DMS 273 treated with DMSO at 0.1 percent for 48 hours (cell line): Measurements from ENCODE around the gene PMEPA1.

Source experiments
- DNase-seq: peaks from one replicate; lab custom pipeline; 2025; lab: John Stamatoyannopoulos, UW

The PMEPA1 gene, protein sequence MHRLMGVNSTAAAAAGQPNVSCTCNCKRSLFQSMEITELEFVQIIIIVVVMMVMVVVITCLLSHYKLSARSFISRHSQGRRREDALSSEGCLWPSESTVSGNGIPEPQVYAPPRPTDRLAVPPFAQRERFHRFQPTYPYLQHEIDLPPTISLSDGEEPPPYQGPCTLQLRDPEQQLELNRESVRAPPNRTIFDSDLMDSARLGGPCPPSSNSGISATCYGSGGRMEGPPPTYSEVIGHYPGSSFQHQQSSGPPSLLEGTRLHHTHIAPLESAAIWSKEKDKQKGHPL

DNA sequence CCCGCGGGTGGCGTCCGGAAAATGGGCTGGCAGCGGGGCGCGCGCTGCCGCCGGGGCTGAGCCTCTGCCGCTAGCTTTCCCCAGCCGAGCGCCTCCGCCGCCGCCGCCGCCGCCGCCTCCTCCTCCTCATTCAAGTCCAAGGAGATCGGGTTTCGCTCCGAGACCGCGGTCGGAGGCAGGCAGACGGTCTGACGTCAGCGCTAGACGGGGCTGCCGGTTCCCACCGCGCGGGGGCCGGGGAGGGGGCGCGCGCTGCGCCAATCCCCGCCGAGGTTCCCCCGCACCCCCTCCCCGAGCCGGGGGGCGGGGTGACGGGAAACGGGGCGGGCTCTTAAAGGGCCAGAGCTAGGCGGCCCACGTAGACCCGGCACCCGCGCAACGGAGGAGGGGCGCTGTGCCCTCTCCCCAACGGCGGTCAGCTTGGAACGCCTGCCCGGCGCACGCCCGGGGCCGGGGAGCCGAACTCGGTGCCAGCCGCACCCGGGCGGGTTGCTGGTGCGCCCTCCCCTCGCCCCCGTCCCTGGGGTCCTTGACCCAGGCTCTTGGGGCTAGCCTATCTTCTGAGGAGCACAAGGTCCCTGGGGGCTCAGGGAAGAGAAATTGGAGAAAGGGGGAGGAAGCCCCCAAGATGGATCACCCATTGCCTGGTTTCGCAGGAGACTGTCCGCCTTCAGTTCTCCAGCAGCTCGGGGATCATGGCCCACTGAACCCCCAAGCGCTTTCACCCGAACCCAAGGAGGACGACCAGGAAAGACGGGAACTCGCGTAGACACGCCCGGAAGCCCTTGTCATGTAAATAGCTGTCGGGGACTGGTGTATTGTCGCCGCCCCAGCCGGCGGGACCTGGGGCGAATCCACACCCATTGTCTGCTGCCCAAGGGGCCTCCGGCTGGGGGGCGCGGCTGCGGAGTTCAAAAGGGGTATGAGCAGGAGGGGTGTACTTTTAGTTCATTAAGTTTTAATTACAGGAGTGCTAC lies at the start of gene PMEPA1:
PMEPA1 (minus strand) TSS at position 193 of the 977 bp plus-strand sequence. CDS start 433 bp downstream, outside the sequence.
- peak; percentile 68 for DNase-seq

DNA sequence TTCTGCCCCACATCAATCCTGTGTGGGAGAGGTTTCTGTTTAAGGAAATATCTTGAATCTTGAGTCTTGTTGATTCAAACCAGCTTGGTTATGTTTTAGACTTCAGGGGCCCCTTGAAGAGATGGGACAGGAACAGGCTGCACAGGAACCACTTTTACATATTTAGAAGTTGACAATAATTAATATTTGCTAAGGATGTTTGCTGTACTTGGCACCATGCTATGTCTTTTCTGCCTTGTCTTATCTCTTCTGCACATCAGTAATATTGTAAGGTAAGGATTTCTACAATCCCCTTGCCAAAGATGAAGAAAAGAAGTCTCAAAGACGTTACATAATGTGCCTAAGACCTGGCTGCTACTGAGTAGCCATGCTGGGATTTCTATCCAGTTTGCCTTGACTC lies 48.0 kb upstream of the PMEPA1 start:
- no peak for DNase-seq

DNA sequence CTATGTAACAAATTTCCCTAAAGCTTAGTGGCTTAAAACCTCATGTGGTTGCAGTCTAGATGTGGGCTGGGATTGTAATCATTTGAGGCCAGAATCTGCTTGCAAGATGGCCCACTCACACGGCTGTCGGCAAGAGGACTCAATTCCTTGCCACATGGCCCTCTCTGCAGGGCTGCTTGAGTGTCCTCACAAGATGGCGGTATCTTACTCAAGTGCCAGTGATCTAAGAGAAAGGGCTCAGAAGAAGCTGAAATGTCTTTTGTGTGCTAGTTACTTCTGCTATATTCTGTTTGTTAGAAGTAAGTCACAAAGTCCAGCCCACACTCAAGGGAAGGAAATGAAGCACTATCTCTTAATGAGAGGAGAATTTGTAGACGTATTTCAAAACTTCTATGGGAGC lies 47.1 kb upstream of the PMEPA1 start:
- DNase-seq: no peak

DNA sequence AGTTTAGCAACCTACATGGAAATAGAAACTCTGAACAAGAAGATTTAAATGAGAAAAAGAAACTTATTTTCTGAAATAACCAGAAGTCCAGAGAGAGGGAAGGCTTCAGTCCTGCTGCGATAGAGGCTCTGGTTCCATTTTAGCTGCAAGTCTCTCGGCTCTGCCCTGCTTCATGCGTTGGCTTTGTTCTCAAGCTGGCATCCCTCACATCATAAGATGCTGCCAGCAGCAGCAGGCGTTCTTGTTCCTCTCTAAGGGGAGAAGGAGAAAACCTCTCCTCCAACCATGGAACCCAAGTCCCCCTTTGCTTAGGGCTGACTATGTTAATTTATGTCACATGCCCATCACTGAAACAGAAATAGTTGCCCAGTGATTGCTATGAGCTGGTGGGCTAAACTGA lies 46.4 kb upstream of the PMEPA1 start:
- no peak for DNase-seq

GRCh38 chr20:57755609-57756008 lies 45.8 kb upstream of the PMEPA1 start:
- DNase-seq: no peak

- DNase-seq: no peak
Measured at GRCh38 chr20:57754190-57754589, 44.4 kb upstream of the PMEPA1 start.

- no peak for DNase-seq
Measured at GRCh38 chr20:57753332-57754164, 43.7 kb upstream of the PMEPA1 start.

DNA sequence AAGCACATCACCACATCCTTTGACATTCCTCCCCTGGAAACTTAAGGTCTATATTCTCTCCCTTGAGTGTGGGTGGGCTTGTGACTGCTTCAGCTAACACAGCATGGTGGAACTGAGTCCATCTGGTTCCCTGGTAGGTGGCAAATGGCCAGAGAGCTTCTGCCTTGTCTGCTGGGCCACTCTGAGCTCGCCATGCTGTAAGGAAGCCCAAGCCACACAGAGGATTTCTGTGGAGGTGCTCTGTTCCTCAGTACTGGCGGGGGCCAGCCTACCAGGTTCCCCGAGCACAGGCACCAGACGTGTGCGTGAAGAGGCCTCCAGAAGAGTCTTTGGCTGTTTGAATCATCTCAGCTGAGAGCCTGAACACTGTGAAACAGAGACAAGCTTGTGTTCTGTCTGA lies 41.6 kb upstream of the PMEPA1 start:
- no peak for DNase-seq

DNA sequence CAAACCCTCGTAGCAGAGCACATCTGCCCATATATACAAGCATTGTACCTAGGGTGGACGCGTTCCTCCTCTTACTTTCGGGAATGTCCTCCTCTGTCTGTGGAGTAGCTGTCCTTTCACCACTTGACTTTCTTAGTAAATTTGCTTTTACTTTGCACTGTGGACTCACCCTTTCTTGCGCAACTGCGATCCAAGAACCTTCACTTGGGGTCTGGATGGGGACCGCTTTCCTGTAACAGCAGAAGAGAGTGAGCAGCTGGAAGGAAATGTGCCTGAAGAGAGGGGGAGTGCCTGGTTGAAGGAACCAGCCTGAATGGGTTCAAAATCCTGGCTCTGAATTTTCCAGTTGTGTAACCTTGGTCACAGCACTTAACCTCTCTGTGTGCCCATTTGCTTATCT lies 40.1 kb upstream of the PMEPA1 start:
- DNase-seq: no peak

- no peak for DNase-seq
Measured at GRCh38 chr20:57749131-57749690, 39.4 kb upstream of the PMEPA1 start.

- peak; percentile 70 for DNase-seq
Measured at GRCh38 chr20:57748601-57749130, 38.9 kb upstream of the PMEPA1 start.

GRCh38 chr20:57747861-57748481 lies 38.2 kb upstream of the PMEPA1 start:
- no peak for DNase-seq

DNA sequence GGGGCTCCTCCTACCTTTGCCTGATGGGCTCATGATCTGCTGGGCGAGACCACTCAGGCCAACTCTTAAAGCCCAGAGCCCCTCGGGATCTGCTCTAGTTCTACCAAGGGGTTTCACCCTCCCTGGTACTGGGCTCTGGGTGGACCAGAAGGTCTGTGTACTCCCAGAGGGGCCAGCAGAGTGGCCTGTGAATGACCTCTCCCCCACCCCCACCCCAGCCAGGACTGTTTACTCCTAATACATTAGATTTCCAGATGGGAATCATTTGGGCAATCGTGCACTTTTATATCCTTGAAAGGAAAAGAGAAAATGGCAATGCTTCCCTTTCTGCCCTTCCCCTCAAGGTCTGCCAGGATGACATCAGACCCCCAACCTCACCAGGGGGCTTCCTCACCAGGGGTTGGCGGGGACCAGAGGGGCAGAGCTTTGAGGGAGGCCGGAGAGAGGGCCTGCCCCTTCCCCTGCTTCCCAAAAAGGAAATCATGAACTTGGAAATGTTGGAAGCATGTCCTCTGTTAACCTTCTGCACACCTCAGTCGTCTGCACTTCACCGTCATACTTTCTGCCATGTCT lies 37.1 kb upstream of the PMEPA1 start:
- peak; percentile 52 for DNase-seq

- no peak for DNase-seq
Measured at GRCh38 chr20:57746201-57746600, 36.4 kb upstream of the PMEPA1 start.

GRCh38 chr20:57744206-57744605 lies 34.4 kb upstream of the PMEPA1 start:
- DNase-seq: no peak

- no peak for DNase-seq
Measured at GRCh38 chr20:57743450-57744095, 33.8 kb upstream of the PMEPA1 start.

DNA sequence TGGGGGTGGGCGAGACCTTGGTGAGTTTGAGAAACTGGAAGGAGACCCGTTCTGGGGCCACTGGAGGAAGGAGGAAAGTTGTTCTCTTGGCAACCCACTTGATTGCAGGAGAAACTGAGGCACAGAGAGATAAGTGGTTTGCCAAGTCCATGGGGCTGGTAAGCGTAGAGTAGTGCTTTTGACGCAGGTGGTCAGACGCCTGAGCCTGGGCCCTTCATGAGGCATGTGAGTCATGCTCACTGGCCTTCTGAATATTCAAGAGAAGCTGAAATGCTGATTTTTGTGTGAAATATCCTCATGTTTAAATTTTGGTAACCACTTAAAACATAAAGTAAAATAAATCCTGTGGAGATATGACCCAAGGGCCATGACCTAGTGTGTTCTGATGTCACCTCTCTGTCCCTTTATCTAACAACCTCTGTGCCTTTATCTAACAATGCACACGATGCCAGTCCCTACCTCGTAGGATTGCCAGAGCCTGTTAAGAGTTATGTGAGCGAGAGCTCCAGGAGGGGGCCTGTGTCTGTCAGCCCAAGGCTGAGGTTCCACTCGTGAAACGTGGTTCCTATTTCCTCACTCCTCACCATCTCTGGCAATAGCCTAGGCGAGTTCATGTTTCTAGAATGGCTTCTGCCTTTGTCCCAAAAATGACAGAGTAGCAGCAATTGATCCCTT lies 32.8 kb upstream of the PMEPA1 start:
- DNase-seq: no peak

- no peak for DNase-seq
Measured at GRCh38 chr20:57738484-57738883, 28.7 kb upstream of the PMEPA1 start.

- no peak for DNase-seq
Measured at GRCh38 chr20:57738053-57738452, 28.2 kb upstream of the PMEPA1 start.

- no peak for DNase-seq
Measured at GRCh38 chr20:57737349-57737748, 27.5 kb upstream of the PMEPA1 start.
